ENCODE results near the gene NFE2. TPM values are rescaled to one million over a fixed set of nuclear protein-coding genes. Genes with fewer than 3 reads are reported as not detected.
A peak's percentile ranks its signal among the peaks of the same experiment; 100 is the strongest.

Gene NFE2
- total RNA-seq, 1 donor from 2014 or later = not detected

- DNase-seq (ENCODE audit: low read depth in 2 of 2) = no peak
These were observed 47.6 kb downstream of the NFE2 start for GRCh38 chr12:54253240-54253639.

DNA sequence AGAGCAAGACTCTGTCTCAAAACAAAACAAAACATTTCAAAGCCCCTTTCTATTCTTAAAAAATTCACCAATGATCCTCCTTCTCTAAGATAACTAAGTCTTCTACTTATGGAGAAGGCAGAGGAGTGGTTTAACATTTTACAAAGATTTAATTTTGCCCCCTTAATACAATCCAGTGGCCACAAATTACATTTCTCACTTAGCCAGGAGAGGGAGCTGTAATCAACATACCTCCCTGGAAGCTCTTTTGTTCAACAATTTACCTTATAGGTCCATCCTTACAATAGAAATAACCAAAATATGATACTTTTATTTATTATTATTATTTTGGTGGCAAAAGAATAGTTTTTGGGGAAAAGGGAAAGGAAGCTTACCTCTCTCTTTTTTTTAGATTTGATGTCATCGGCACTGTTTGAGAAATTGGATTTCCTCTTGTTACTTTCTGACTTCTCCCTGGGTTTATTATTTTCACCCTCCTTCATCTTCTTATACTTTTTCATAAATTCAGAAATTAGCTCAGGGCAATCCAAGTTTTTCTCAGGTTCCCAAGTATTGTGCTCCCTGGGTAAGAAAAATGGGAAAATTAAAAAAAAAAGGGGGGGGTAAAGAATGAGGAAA is 49.0 kb downstream of the NFE2 start:
- DNase-seq (ENCODE audit: low read depth in 2 of 2) = peak; percentile 50 to 61

DNA sequence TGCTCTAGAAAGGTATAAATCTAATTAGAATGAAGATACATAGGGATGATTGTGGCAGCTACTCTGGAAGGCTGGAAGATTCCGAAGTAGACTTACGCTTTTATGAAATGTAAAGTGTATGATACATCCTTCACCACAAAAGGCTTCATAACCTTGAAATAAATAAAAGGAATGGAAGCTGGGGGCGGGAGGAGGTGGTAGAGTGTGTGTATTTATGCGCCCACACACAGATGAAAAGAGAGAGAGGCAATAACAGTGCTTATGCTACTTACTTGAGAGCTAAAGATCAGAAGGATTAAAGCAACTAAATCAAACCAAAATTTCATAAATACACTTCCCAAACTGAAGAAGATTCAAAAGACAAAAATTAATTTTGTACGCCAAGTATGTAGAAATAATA is 51.3 kb downstream of the NFE2 start:
- DNase-seq (ENCODE audit: low read depth in 2 of 2) = no peak

GRCh38 chr12:54246011-54246641 is 54.7 kb downstream of the NFE2 start:
- no peak for DNase-seq (ENCODE audit: low read depth in 2 of 2)

Other genes with a start within 250 kb of the NFE2 start
- not detected in 2 replicates for gene HOXC4, start 247.2 kb downstream of the NFE2 start, total RNA-seq
- gene SMUG1, start 112.0 kb downstream of the NFE2 start, total RNA-seq = 16.2 and 17.5 TPM in 2 replicates
- gene CBX5, start 20.9 kb downstream of the NFE2 start, total RNA-seq = 30.9 and 31.9 TPM in 2 replicates
- 339 and 443 TPM in 2 replicates for gene HNRNPA1, start 20.3 kb downstream of the NFE2 start, total RNA-seq
- gene COPZ1, start 24.1 kb upstream of the NFE2 start, total RNA-seq = 75.4 and 96.7 TPM in 2 replicates
- gene GPR84, start 63.5 kb upstream of the NFE2 start, total RNA-seq = not detected in 2 replicates
- gene ZNF385A, start 83.7 kb upstream of the NFE2 start, total RNA-seq = 0.26 and 0.89 TPM in 2 replicates
- gene ITGA5, start 118.3 kb upstream of the NFE2 start, total RNA-seq = 299 and 342 TPM in 2 replicates
- gene GTSF1, start 172.6 kb upstream of the NFE2 start, total RNA-seq = not detected in 2 replicates
- gene NCKAP1L, start 196.7 kb upstream of the NFE2 start, total RNA-seq = under 0.01 TPM in 1 of 2 replicates, not detected in the other
- not detected in 2 replicates for gene PDE1B, start 248.6 kb upstream of the NFE2 start, total RNA-seq

Data from dermis microvascular lymphatic vessel endothelial cell (primary cell).